ENCODE data around the gene RALGAPB.
"Not testable (repeated sequence)": the region's sequence is repeated elsewhere in the genome, so short reads cannot be mapped to it uniquely, and the experiment has no call there.

The RALGAPB gene

DNA sequence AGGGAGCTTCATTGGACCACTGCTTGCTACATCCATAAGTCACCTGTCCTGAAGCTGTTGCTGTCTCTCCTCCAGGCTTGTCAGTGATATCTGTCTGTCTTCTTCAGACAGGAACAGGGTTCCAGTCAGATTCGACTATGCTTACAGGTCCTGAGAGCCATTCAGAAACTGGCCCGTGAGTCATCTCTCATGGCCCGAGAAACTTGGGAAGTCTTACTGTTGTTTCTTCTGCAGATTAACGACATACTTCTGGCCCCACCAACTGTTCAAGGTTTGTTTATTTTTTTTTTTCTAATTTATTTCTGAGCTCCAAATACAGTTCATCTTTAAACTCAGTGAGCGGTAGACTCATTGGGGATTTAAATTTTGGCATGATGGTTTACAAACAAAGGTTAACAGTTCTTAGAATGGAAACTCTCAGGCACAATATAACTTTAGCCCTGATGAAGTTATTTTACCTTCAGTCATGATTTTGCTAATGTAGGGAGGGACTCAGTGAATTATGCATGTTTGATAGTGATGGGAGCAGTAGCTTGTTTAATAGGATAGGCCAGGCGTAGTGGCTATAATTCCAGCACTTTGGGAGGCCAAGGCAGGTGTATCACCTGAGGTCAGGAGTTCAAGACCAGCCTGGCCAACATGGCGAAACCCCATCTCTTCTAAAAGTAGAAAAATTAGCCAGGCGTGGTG, 24.7 kb downstream of the RALGAPB start:
- H3K4me3 ChIP-seq (ENCODE audit: low read depth, low read length), result no peak overlapping the region
- TF ChIP-seq CTCF (IDR thresholded peaks at IDR 0.05; ENCODE audit: control insufficient read depth, extremely low read depth, insufficient read depth), result no peak
- DNase-seq (ENCODE audit: low read depth), result no peak

DNA sequence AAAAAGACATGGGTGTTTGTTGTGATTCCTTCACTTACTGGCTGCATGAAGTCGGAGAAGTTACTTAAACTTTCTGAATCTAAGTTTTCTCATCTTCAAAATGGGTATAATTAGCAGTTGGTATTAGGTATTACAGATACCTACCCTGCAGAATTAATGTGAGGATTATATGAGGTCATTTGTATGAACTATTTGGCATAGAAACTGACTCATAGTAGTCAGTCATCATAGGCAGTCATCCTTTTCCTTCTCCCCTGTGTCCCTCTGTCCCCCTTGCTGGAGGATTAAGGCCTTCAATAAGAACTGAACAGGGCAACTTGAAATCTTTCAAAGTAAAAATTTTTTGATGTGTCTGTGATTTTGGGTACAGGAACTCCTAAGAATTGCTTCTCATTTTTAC, 26.3 kb downstream of the RALGAPB start:
- no peak overlapping the region for H3K4me3 ChIP-seq (ENCODE audit: low read depth, low read length)
- TF ChIP-seq CTCF (IDR thresholded peaks at IDR 0.05; ENCODE audit: control insufficient read depth, extremely low read depth, insufficient read depth), result no peak
- DNase-seq (ENCODE audit: low read depth), result no peak

DNA sequence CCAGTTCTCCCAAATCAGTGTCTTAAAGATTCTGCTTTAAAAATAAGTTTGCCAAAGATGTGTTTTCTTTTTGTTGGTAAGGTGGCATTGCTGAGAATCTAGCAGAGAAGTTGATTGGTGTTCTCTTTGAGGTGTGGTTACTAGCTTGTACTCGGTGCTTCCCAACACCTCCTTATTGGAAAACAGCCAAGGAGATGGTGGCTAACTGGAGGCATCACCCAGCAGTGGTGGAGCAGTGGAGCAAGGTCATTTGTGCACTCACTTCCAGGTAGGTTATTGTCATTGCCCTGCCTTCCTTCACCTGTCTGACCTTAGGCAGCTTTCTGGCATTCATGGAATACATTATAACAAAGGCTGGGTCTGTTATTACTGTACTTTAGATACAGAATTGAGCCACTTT, 26.7 kb downstream of the RALGAPB start:
- TF ChIP-seq CTCF (IDR thresholded peaks at IDR 0.05; ENCODE audit: control insufficient read depth, extremely low read depth, insufficient read depth), result no peak
- H3K4me3 ChIP-seq (ENCODE audit: low read depth, low read length), result no peak overlapping the region
- no peak for DNase-seq (ENCODE audit: low read depth)

- TF ChIP-seq CTCF (IDR thresholded peaks at IDR 0.05; ENCODE audit: control insufficient read depth, extremely low read depth, insufficient read depth), result no peak
- H3K4me3 ChIP-seq (ENCODE audit: low read depth, low read length), result no peak overlapping the region
- DNase-seq (ENCODE audit: low read depth), result peak; percentile 82
These were observed 29.3 kb downstream of the RALGAPB start for GRCh38 chr20:38501858-38502436.

- DNase-seq (ENCODE audit: low read depth), result no peak
- H3K4me3 ChIP-seq (ENCODE audit: low read depth, low read length), result no peak overlapping the region
- no peak for TF ChIP-seq CTCF (IDR thresholded peaks at IDR 0.05; ENCODE audit: control insufficient read depth, extremely low read depth, insufficient read depth)
These were observed 31.9 kb downstream of the RALGAPB start for GRCh38 chr20:38504368-38505090.

- no peak for DNase-seq (ENCODE audit: low read depth)
- H3K4me3 ChIP-seq (ENCODE audit: low read depth, low read length), result no peak overlapping the region
- TF ChIP-seq CTCF (IDR thresholded peaks at IDR 0.05; ENCODE audit: control insufficient read depth, extremely low read depth, insufficient read depth), result no peak
These were observed 32.4 kb downstream of the RALGAPB start for GRCh38 chr20:38505091-38505455.

DNA sequence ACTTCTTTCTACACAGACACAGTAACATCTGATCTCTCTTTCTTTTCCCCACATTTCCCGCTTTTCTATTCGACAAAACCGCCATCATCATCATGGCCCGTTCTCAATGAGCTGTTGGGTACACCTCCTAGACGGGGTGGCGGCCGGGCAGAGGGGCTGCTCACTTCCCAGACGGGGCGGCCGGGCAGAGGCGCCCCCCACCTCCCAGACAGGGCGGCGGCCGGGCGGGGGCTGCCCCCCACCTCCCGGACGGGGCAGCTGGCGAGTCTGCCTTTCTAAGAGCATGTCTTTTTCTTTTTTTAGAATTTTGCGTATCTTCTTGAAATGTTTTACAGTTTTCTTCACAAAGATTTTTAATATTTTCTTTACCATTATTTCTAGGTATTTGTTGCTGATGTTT, 39.1 kb downstream of the RALGAPB start:
- H3K4me3 ChIP-seq (ENCODE audit: low read depth, low read length); DNase-seq (ENCODE audit: low read depth): not testable (repeated sequence)
